Measurements from ENCODE around the gene SH3GL1. TPM values are rescaled to one million over a fixed set of nuclear protein-coding genes. Genes with fewer than 3 reads are reported as not detected.

The SH3GL1 gene
- total and polyA plus RNA-seq, 2 experiments from 2014 or later, result 73.1 to 89.5 TPM

DNA sequence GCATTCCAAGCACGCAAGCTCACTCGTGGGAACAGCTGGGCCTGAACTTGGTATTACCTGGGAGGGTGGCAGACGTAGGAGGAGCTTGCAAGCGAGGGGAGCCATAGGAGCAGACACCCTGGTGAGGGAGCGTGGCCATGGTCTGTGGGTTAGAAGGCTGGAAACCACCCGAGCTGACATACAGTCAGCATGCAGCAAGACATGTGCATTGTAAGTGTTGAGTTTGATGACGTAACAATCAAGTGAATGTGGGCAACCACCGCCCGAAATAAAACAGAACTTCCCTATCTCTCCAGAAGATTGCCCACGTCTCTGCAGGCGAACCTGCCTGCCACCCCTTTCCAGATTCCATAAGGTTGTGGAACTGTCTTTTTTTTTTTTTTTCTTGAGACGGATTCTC is 30.4 kb upstream of the SH3GL1 start:
- H3K36me3 ChIP-seq (ENCODE audit: insufficient read depth), result peaks cover 63% of the 10 kb centered on the region
- H2AFZ ChIP-seq, result no peak overlapping the region
- H4K20me1 ChIP-seq (replicated peaks; ENCODE audit: insufficient read depth), result peaks cover 14% of the 10 kb centered on the region
- Mint-ChIP-seq H3K36me3 (ENCODE audit: low read depth) (peaks cover 92% of the 10 kb centered on the region), H3K9me3 (no peaks in the 10 kb centered on the region), H3K4me1 (no peaks in the 10 kb centered on the region; the same call in 2 of the 3 replicates), H3K27ac (no peak overlapping the region), H3K27me3 (ENCODE audit: insufficient read depth, low read depth, poor library complexity) (peaks cover 15% of the 10 kb centered on the region), H3K4me3 (no peak overlapping the region)
- TF ChIP-seq JUNB (IDR thresholded peaks at IDR 0.05; ENCODE audit: unreplicated experiment) (no peak), NANOG (IDR thresholded peaks at IDR 0.05; ENCODE audit: borderline replicate concordance) (no peak), STAT1 (IDR thresholded peaks at IDR 0.05; ENCODE audit: unreplicated experiment) (no peak), REST (IDR thresholded peaks at IDR 0.05; ENCODE audit: unreplicated experiment) (no peak), EZH2phosphoT487 (IDR thresholded peaks at IDR 0.05; ENCODE audit: unreplicated experiment) (no peak), CREB1 (CRISPR knock-in tag; IDR thresholded peaks at IDR 0.05; ENCODE audit: low read depth) (no peak), CTCF (conservative IDR thresholded peaks at IDR 0.05; ENCODE audit: low read depth in 2 of 2) (no peak), ZNF331 (CRISPR knock-in tag; IDR thresholded peaks at IDR 0.05; ENCODE audit: low read depth) (no peak), ZNF114 (CRISPR knock-in tag; IDR thresholded peaks at IDR 0.05) (no peak), POLR2AphosphoS5 (IDR thresholded peaks at IDR 0.05; ENCODE audit: low read depth) (no peak), ZNF462 (CRISPR knock-in tag; IDR thresholded peaks at IDR 0.05) (no peak), EZH2 (IDR thresholded peaks at IDR 0.05; ENCODE audit: low read depth, unreplicated experiment) (no peak)
- TF ChIP-seq, protein P1, sequence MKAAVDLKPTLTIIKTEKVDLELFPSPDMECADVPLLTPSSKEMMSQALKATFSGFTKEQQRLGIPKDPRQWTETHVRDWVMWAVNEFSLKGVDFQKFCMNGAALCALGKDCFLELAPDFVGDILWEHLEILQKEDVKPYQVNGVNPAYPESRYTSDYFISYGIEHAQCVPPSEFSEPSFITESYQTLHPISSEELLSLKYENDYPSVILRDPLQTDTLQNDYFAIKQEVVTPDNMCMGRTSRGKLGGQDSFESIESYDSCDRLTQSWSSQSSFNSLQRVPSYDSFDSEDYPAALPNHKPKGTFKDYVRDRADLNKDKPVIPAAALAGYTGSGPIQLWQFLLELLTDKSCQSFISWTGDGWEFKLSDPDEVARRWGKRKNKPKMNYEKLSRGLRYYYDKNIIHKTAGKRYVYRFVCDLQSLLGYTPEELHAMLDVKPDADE (IDR thresholded peaks at IDR 0.05), result no peak
- H3K4me3 ChIP-seq, result no peak overlapping the region
- peaks cover 11% of the 10 kb centered on the region for H3F3A ChIP-seq (replicated peaks; ENCODE audit: low read depth)
- H3K9me2 ChIP-seq (ENCODE audit: insufficient read depth), result no peaks in the 10 kb centered on the region
- ATAC-seq, result no peak
- no peak for DNase-seq (ENCODE audit: low spot score)
- no peak overlapping the region for H3K27ac ChIP-seq (ENCODE audit: low read depth)
- H3K4me1 ChIP-seq (ENCODE audit: insufficient read depth), result no peaks in the 10 kb centered on the region
- H3K4me2 ChIP-seq, result no peak overlapping the region
- peaks cover 16% of the 10 kb centered on the region for H3K79me2 ChIP-seq (replicated peaks; ENCODE audit: insufficient read depth)
- H3K27me3 ChIP-seq (ENCODE audit: insufficient read depth), result no peaks in the 10 kb centered on the region
